Measurements from ENCODE around the gene PIGBOS1.

PIGBOS1 gene

DNA sequence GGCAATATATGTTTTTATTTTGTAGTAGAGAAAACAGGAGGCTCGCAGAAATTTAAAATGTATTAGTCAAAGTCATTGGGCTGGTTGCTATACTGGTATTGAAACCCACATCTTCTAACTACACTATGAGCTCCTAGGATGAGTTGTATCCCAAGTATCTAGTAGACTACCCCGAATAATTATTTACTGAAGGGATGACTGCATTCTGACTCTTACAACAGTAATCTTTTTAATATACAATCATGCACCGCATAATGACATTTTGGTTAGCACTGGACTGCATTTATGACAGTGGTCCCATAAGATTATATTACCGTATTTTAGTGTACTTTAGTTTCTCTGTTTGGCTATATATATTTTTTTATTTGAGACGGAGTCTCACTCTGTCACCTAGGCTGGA, 15.4 kb upstream of the PIGBOS1 start:
- Histone ChIP-seq H3K36me3 (peaks cover 29 to 80% (median 50%) of the 10 kb centered on the region in 3 donors), H3K27ac (no peak overlapping the region), H3K27me3 (no peaks in the 10 kb centered on the region), H3K4me1 (peaks cover 0 to 8% (median 0%) of the 10 kb centered on the region in 4 donors), H3K4me3 (no peak overlapping the region), H3K9me3 (no peaks in the 10 kb centered on the region)
- intact Hi-C loops (cut with DNase I; ENCODE audit: low total_unique reads), result no loop called here
- no peak for DNase-seq
- TF ChIP-seq, protein P1, sequence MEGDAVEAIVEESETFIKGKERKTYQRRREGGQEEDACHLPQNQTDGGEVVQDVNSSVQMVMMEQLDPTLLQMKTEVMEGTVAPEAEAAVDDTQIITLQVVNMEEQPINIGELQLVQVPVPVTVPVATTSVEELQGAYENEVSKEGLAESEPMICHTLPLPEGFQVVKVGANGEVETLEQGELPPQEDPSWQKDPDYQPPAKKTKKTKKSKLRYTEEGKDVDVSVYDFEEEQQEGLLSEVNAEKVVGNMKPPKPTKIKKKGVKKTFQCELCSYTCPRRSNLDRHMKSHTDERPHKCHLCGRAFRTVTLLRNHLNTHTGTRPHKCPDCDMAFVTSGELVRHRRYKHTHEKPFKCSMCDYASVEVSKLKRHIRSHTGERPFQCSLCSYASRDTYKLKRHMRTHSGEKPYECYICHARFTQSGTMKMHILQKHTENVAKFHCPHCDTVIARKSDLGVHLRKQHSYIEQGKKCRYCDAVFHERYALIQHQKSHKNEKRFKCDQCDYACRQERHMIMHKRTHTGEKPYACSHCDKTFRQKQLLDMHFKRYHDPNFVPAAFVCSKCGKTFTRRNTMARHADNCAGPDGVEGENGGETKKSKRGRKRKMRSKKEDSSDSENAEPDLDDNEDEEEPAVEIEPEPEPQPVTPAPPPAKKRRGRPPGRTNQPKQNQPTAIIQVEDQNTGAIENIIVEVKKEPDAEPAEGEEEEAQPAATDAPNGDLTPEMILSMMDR (IDR thresholded peaks at IDR 0.05), result no peak

DNA sequence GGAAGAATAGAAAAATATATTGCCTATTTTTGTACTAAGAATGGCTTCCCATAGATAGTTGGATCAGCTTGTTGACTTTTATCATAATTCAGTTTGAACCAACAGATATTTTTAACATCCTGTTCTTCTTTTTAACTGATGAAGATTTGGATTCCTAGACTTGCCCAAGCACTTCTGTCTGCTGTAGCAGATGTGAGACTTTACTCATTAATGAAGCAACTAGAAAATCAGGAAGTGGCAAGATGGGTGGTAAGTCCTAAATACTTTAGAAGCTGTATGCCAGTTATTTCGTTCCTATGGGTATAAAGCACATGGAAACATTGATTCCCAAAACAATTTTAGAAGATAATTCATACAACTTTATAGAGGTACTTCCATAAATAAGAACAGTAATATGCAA, 8.5 kb upstream of the PIGBOS1 start:
- Histone ChIP-seq H3K36me3 (peaks cover 18 to 53% (median 28%) of the 10 kb centered on the region in 3 donors), H3K4me3 (no peak overlapping the region), H3K4me1 (no peaks in the 10 kb centered on the region), H3K27me3 (no peaks in the 10 kb centered on the region), H3K27ac (no peak overlapping the region), H3K9me3 (no peaks in the 10 kb centered on the region)
- TF ChIP-seq, protein P1 (IDR thresholded peaks at IDR 0.05), result no peak
- intact Hi-C loops (cut with DNase I; ENCODE audit: low total_unique reads), result no loop called here
- no peak for DNase-seq

DNA sequence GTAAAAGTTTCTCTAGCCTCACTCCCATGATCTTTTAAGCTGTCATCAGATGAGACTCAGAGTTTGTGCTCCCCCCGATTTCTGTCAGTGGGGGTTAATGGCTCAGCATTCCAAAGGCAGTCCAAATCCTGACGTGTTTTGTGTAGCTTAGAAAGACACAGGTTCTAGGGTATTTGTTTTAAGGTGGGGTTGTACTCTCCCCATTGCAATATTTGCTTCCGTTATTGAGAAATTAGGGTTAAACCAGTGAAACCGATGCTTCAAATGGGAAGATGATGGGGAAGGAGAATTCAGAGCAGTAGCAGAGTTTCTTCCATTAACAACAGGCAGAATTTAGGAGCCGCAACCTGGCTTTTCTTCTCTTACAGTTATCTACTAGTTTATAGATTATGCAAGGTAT, 3.5 kb upstream of the PIGBOS1 start:
- Histone ChIP-seq H3K4me3 (no peak overlapping the region), H3K4me1 (peaks cover 0 to 26% (median 13%) of the 10 kb centered on the region in 4 donors), H3K27ac (no peak overlapping the region), H3K9me3 (no peaks in the 10 kb centered on the region), H3K27me3 (no peaks in the 10 kb centered on the region), H3K36me3 (peaks cover 0 to 10% (median 7%) of the 10 kb centered on the region in 3 donors)
- DNase-seq, result no peak
- TF ChIP-seq, protein P1 (IDR thresholded peaks at IDR 0.05), result no peak
- intact Hi-C loops (cut with DNase I; ENCODE audit: low total_unique reads), result no loop called here

DNA sequence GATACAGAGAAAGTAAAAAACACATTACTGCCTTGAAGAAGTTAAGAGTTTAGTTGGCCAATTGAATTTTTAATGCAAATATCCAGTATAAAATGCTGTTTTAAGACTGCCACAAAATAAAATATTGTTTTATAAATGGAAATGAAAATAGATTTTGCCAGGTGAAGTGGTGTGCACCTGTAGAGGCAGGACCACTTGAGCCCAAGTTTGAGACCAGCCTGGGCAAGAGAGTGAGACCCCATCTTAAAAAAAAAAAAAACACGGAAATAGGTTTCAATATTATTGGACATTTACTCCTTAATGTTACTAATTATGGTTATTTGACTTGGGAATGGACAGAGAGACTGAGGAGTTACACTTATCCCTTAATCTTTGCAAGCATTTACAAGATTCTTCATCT, 2.0 kb upstream of the PIGBOS1 start:
- Histone ChIP-seq H3K36me3 (peaks cover 0 to 7% (median 6%) of the 10 kb centered on the region in 3 donors), H3K4me3 (no peak overlapping the region), H3K9me3 (no peaks in the 10 kb centered on the region), H3K27me3 (no peaks in the 10 kb centered on the region), H3K4me1 (peaks cover 0 to 37% (median 18%) of the 10 kb centered on the region in 4 donors), H3K27ac (no peak overlapping the region)
- no peak for DNase-seq
- intact Hi-C loops (cut with DNase I; ENCODE audit: low total_unique reads), result no loop called here
- TF ChIP-seq, protein P1 (IDR thresholded peaks at IDR 0.05), result no peak

DNA sequence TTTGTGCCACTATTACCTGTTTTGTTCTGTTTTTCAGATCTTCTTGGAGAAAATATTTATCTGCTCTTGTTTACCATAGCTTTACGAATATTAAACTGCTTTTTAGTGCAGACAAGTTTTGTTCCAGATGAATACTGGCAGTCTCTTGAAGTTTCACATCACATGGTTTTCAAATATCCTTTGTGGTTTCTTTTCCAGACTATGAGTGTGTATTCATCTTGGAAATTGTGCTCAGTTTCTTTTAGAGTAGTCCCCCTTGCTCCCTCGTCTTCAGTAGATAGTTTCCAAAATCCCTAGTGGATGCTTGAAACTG, 1.3 kb upstream of the PIGBOS1 start:
- no peak for DNase-seq

More for the DNA sequence above, 1.3 kb upstream of the PIGBOS1 start:
- TF ChIP-seq, protein P1 (IDR thresholded peaks at IDR 0.05), result no peak
- H3K4me1 ChIP-seq, result peaks cover 0 to 37% (median 18%) of the 10 kb centered on the region in 4 donors
- intact Hi-C loops (cut with DNase I; ENCODE audit: low total_unique reads), result no loop called here
- peak overlapping the region; percentile 14 to 89 for H3K27ac ChIP-seq
- H3K4me3 ChIP-seq, result peak overlapping the region; percentile 62 to 67
- no peaks in the 10 kb centered on the region for H3K27me3 ChIP-seq
- peaks cover 0 to 6% (median 0%) of the 10 kb centered on the region in 3 donors for H3K36me3 ChIP-seq
- H3K9me3 ChIP-seq, result no peaks in the 10 kb centered on the region

All from tibial artery (tissue), 4 donors.